GM19397 (cell line): ENCODE data around the gene PLCB1.
A peak's percentile ranks its signal among the peaks of the same experiment; 100 is the strongest.
"Not testable (repeated sequence)": the region's sequence is repeated elsewhere in the genome, so short reads cannot be mapped to it uniquely, and the experiment has no call there.

ENCODE experiments used
- ATAC-seq: cut with Tn5 transposase; IDR thresholded peaks from one replicate; pipeline ENCODE4 v1.9.1; 2021; ENCODE audit warnings: mild to moderate bottlenecking, moderate library complexity; ENCODE audit not compliant: unreplicated experiment

The PLCB1 gene

GRCh38 chr20:8155229-8155628 lies 23.2 kb downstream of the PLCB1 start:
- no peak for ATAC-seq

GRCh38 chr20:8155812-8156211 lies 23.7 kb downstream of the PLCB1 start:
- ATAC-seq: no peak

- peak; percentile 73 for ATAC-seq
These were observed 24.4 kb downstream of the PLCB1 start for GRCh38 chr20:8156235-8157079.

- ATAC-seq: not testable (repeated sequence)
These were observed 27.2 kb downstream of the PLCB1 start for GRCh38 chr20:8159217-8159616.

- no peak for ATAC-seq
These were observed 29.4 kb downstream of the PLCB1 start for GRCh38 chr20:8161264-8162071.

GRCh38 chr20:8162610-8163009 lies 30.5 kb downstream of the PLCB1 start:
- no peak for ATAC-seq

- ATAC-seq: no peak
These were observed 31.5 kb downstream of the PLCB1 start for GRCh38 chr20:8163543-8163942.

- no peak for ATAC-seq
These were observed 34.7 kb downstream of the PLCB1 start for GRCh38 chr20:8166730-8167129.

- ATAC-seq: no peak
These were observed 36.8 kb downstream of the PLCB1 start for GRCh38 chr20:8168785-8169288.

GRCh38 chr20:8170921-8171320 lies 38.9 kb downstream of the PLCB1 start:
- ATAC-seq: no peak

GRCh38 chr20:8172191-8172590 lies 40.1 kb downstream of the PLCB1 start:
- ATAC-seq: no peak

GRCh38 chr20:8175741-8176675 lies 43.9 kb downstream of the PLCB1 start:
- no peak for ATAC-seq

GRCh38 chr20:8183526-8183925 lies 51.5 kb downstream of the PLCB1 start:
- ATAC-seq: no peak

- ATAC-seq: no peak
These were observed 55.7 kb downstream of the PLCB1 start for GRCh38 chr20:8187740-8188139.

GRCh38 chr20:8190043-8190880 lies 58.2 kb downstream of the PLCB1 start:
- ATAC-seq: no peak

- ATAC-seq: no peak
These were observed 62.7 kb downstream of the PLCB1 start for GRCh38 chr20:8194721-8195120.

GRCh38 chr20:8196096-8196495 lies 64.0 kb downstream of the PLCB1 start:
- no peak for ATAC-seq

- ATAC-seq: no peak
These were observed 68.2 kb downstream of the PLCB1 start for GRCh38 chr20:8200220-8200619.

GRCh38 chr20:8203366-8203765 lies 71.3 kb downstream of the PLCB1 start:
- ATAC-seq: no peak

- ATAC-seq: no peak
These were observed 73.9 kb downstream of the PLCB1 start for GRCh38 chr20:8205996-8206395.
